ENCODE measurements around the gene SPIN3. TPM values are rescaled to one million over a fixed set of nuclear protein-coding genes. Genes with fewer than 3 reads are reported as not detected.

Gene SPIN3
- total RNA-seq, 2 experiments from 2014 or later: 6.5 to 7.6 TPM

DNA sequence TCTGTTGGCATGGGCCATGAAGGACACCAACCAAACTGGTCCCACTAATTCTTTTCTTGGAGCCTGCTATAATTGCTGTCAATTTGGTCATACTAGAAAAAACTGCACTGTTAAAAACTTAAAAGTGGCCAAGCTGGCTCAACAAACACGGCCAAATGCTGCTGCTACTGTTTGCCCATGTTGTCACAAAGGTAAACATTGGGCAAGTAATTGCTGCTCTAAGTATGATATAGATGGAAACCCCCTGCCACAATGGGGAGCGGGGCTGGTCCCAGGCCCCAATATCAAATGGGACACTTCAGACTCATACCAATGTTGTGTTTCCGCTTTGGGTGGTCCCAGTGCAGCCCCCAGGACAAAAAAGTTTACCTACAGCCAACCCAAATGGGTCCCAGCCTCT, 52.1 kb downstream of the SPIN3 start:
- H3K4me3 Mint-ChIP-seq: no peak overlapping the region
- no peak for DNase-seq
- H3K36me3 Mint-ChIP-seq: no peaks in the 10 kb centered on the region
- H3K4me1 Mint-ChIP-seq: no peaks in the 10 kb centered on the region
- peaks cover 4% of the 10 kb centered on the region for H3K27me3 Mint-ChIP-seq
- H3K9me3 Mint-ChIP-seq: peaks cover 13% of the 10 kb centered on the region
- no peak overlapping the region for H3K27ac Mint-ChIP-seq

Other genes with a start within 250 kb of the SPIN3 start
- gene SPIN2B, start 126.0 kb upstream of the SPIN3 start, total RNA-seq: 1 to 10 TPM; 5.4 to 6.6 TPM
- gene SPIN2A, start 141.9 kb upstream of the SPIN3 start, total RNA-seq: under 1 TPM; 0.30 to 0.41 TPM

All from activated naive CD8-positive, alpha-beta T cell treated with anti-CD3 and anti-CD28 coated beads for 36 hours (primary cell).